HG03575 (cell line): Measurements from ENCODE around the gene TMEM196.

ENCODE experiments used
- ATAC-seq: cut with Tn5 transposase; IDR thresholded peaks from one replicate; pipeline ENCODE4 v1.9.1; 2021; ENCODE audit not compliant: unreplicated experiment, insufficient number of reproducible peaks, low FRiP score; ENCODE audit errors: extremely low read depth

TMEM196 gene

GRCh38 chr7:19772841-19773760, at the start of gene TMEM196:
Gene TMEM196 (minus strand): TSS chr7:19773617. CDS start chr7:19772696, 921 bp downstream.
- ATAC-seq, result no peak

DNA sequence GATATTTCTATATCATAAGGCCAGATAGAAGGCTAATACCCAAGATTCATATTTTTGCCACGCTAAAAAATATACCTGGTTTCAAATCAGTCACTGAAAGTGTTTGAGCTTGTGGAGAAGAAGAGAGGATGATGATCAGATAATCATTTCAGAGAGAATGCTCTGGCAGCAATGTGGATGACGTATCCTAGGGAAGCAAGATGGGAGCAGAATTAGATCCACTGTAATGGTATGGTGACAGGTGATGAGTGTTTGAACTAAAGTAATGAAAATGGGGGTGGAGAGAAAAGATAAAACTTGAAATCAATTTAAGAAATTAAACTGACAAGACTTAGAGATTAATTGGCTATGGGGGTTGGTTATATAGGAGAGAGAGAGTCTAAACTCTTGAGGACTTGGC, 42.7 kb upstream of the TMEM196 start:
- ATAC-seq, result no peak

DNA sequence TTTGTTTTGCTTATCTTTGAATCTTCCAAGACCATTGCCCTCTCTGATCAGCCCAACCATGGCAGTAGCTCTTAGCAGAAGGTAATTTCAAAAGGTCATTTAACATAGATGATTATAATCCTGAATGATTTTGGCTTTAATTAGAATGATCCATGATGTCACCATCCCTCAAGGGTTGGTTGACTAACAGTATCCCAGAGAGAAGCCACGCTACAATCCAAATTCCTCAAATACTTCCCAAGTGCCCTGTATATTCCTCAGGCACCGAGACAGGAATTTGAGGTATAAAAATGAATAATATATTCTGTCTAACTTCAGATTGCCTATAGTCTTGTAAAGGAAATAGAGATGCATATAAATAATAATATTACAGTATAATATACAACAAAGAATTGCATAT, 42.1 kb upstream of the TMEM196 start:
- no peak for ATAC-seq

DNA sequence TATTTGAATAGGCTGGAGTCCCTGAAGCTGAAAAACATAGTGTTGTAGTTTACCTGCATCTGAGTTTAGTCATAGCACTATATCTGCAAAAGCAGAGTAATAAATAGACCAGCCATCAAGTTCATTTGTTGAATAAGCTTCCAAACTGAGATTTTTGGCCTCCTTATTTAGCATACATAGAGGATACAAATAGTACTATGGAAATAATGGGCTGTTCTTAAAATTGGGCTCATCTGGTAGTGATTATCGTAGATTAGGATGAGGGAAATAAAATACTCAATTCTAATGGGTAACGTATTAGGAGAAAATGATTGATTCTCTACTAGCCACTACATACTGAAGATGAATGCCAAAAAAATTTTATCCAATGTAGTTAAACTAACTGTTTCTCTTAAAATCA, 41.4 kb upstream of the TMEM196 start:
- no peak for ATAC-seq

DNA sequence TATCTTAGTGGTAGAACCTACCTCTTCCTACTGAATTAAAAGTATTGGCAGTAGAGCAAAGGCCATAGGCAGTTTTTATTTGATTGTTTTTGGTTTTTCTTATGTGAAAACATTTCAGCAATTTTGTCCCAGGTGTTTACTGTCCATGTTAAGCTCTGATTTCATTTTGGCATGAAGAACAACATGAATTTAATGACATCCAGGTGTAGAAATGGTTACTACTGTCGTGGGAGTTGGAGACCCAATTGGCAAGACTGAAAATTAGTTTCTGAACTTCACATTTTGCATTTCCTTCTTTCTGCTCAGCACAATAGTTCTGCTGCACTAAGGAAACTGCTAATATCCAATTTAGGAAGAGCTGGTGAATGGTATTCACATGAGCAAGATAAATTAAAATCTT, 38.0 kb upstream of the TMEM196 start:
- ATAC-seq, result no peak

GRCh38 chr7:19798986-19799385, 25.6 kb upstream of the TMEM196 start:
- no peak for ATAC-seq

DNA sequence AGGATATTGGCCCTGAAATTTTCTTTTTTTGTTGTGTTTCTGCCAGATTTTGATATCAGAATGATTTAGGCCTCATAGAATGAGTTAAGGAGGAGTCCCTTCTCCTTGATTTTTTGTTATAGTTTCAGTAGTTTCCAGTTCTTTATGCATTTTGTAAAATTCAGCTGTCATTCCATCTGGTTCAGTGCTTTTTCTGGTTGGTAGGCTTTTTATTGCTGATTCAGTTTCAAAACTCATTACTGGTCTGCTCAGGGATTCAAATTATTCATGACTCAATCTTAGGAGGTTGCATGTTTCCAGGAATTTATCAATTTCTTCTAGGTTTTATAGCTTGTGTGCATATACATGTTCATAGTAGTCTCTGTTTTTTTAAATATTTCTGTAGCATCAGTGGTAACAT, 10.1 kb upstream of the TMEM196 start:
- no peak for ATAC-seq

GRCh38 chr7:19776981-19777380, 3.6 kb upstream of the TMEM196 start:
- no peak for ATAC-seq

GRCh38 chr7:19775578-19775977, 2.2 kb upstream of the TMEM196 start:
- ATAC-seq, result no peak

DNA sequence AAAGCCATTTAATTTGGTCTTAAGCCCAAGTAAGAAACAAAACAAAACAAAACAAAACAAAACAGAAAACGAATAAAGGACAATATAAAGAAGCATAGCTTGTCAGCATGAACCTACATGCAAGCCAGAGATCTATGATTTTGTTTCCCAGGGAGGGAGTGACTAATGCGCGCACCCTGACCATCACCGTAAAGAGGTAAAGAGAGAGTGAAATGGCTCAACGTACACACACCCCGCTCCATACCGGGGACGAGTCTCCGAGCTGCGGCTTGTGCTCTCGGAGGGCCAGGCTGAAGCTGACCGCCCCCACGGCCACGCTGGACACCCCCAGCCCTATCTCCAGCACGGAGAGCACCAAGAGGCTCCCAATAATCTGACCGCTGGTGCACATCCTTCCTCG, 1.1 kb downstream of the TMEM196 start:
- ATAC-seq, result no peak

- no peak for ATAC-seq
These were observed 10.8 kb downstream of the TMEM196 start for GRCh38 chr7:19762631-19763030.

DNA sequence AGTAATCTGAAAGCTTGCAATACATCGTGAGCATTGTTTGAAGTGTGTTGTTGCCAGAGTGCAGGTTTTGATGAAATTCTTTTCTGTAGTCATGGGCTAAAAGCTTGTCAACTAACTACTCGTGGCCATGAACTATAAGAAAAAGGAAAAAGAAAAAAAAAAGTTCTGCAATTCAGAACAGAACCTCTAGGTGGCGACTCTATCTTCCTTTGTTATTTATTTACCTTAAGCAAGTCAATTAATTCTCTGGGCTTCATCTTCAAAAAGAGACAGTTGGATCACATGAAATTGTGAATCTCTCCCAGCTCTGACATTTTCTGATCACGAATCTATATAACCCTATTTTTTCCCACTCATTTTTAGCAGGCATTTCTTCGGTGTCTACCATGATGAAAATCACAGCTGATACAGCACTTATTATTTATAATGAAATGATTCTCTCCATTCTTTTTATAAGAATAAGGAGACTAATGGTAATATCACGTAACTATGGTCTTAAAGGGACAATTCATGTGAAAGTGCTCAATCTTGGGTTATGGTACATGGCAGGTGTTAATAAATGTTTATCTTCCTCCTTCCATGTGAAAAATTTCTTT, 18.8 kb downstream of the TMEM196 start:
- no peak for ATAC-seq

GRCh38 chr7:19752020-19752419, 21.4 kb downstream of the TMEM196 start:
- ATAC-seq, result no peak

- no peak for ATAC-seq
These were observed 23.8 kb downstream of the TMEM196 start for GRCh38 chr7:19749658-19750057.

GRCh38 chr7:19747740-19748339, 25.6 kb downstream of the TMEM196 start:
- ATAC-seq, result no peak

DNA sequence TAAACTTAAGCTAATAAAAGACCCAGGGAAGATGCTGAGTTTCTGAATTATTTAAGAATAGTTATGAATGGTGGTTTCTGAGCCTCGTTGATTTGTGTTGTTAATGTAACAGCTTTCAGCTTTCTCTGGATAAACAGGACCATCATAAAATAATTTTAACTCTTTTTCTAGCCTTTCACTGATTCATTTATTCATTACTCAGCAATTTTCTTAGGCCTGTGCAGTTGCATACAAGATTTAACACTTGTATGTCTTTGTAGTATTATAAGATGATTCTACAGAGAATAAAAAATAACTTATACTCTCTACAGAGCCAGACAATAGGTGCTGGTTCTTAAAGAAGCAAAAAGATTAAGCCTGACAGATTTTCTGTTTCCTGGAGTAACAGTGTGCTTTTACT, 29.3 kb downstream of the TMEM196 start:
- no peak for ATAC-seq

DNA sequence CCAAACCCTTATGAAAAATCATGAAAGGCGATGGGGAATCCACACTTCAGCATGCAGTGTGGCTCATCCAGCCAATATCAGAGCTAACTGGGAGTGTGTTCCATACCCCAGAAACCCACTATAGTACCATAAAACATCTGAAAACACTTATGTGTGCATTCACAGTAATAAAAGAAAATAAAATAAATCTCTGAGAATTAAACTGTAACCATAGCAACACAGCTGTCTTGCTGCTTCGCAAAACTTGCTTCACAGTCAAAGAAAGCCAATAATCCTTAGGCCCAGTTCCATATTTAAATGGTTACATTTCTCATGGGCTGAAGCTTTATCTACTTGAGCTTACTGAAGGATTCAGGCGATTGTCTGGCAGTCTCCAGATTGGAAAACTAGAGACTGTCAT, 44.7 kb downstream of the TMEM196 start:
- no peak for ATAC-seq

DNA sequence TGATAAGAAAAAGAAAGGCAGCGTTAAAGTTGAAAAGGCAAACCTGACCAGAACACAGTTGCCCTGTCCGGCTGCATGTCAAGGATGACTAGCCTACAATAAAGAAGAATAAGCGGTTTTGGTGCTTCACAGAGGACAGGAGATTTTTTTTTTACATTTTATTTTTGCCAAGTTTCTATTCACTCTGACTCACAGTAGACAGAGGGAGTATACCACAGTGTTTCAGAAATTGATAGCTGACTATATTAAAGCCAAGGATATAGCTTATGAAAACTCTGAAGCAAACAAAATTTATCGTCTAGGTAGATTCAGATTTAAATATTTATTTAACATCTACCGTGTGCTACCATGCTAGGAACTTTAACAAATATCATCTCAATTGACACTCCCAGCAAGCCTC, 47.6 kb downstream of the TMEM196 start:
- ATAC-seq, result no peak

- ATAC-seq, result no peak
These were observed 57.9 kb downstream of the TMEM196 start for GRCh38 chr7:19715499-19715898.

DNA sequence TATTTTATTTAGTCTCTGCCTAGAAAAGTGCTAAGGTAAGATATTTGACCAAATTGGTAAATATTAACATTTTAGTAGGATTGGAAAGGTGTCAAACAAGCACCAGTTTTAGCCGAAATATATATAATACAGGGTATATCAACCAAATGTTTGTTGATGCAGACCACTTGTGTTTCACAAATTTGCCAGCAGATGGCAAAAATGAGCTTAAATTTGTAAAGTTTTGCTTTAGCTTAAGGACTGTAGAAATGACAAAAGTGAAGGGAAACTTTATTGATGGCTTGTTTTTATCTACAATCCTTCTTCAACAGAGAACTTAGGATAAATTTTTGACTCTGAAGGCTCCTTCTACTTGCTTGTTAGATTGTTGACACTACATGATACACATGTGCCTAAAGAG, 59.7 kb downstream of the TMEM196 start:
- peak; percentile 38 for ATAC-seq
